HG03045 (cell line): ENCODE results near the gene PUM1.
"Not testable (repeated sequence)": the region's sequence is repeated elsewhere in the genome, so short reads cannot be mapped to it uniquely, and the experiment has no call there.

Experiments
- ATAC-seq: cut with Tn5 transposase; IDR thresholded peaks from one replicate; pipeline ENCODE4 v1.9.1; 2021; ENCODE audit warnings: mild to moderate bottlenecking, moderate library complexity; ENCODE audit not compliant: unreplicated experiment

The PUM1 gene

DNA sequence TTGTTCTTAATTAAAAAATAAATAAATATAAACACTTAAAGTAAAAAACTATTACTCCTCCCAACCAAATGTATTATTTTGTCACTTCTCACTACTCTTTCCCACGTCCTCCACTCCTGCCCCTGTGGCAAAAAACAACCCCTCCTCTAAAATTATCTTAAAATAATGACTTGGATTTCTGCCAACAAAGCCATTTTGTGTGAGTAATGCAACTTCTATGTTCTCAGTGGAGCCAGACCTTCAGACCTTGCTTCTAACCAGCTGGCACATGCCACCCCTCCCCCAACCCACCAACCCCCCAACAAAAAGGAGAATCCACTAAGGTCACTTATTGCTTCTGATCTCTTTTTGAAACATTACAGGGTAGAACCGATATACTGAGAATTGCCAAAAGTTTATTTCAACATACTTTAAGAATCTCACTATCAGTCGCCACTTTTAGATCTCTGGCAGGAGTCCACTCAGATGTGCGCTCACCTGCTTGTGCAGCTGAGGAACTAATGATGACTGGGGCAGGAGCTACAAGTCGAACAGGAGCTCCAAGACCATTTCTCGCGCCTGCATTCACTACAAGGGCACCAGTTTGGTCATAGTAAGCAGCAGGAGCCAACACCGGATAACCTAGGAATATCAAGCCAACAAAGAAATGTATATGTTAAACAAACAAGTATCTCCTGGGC is 98.7 kb downstream of the PUM1 start:
- no peak for ATAC-seq

GRCh38 chr1:30965924-30966599 is 99.5 kb downstream of the PUM1 start:
- ATAC-seq, result no peak

GRCh38 chr1:30964706-30965105 is 100.8 kb downstream of the PUM1 start:
- ATAC-seq, result no peak

GRCh38 chr1:30962609-30963508 is 102.7 kb downstream of the PUM1 start:
- no peak for ATAC-seq

DNA sequence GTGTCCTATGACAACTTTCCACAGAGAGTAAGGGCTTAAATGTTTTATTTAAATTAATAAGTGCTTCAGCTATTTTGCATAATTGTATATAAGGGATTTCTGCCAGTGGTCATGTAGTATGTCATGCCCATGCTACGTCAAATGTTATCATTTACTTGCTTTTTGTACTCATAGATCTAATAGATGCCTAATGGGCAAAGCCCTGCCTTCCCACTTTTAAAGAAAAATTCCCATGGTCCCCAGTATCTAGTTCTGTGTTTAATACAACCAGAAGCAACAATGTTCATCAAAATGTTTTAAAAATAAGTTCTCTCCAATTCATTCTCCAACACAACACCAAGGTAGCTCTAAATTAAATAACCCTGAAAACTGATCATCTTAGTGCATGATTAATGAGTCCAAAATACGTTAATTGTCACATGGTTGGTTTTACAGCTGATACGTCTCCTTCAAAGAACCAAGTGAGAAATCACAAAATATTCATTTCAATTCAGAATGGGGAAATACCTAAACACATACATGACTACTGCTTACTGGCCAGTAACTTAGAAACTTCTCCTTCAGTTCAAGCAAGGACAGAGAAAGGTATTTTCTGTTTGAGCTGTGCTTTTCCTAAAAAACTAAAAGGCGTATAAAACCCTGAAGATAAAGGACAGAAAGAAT is 107.8 kb downstream of the PUM1 start:
- no peak for ATAC-seq

DNA sequence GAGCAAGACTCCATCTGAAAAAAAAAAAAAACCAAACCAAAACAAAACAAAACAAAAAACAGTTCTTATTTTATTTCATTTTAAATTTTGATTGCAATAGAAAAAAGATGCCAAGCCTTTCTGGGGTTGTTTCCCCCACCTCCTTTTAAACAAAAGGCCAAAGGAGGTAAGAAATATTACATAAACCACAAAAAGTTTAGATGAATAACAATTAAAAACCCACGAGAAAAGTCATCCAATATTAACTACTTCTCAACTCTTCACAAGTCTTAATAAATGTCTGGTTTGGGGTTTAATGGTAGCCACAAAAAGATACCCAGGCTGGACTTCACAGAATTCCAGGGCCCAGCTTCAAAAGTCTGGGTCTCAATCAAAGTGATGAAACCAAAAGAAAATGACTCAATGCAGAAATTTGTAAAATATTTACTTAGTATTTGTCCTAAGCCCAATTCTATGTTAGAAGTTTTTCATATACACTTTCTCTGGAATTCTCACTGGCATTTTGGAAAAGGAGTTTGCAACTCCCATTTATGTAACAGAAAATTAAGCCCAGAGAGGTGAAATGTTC is 110.0 kb downstream of the PUM1 start:
- ATAC-seq, result no peak

- ATAC-seq, result no peak
These were observed 111.8 kb downstream of the PUM1 start for GRCh38 chr1:30953685-30954084.

DNA sequence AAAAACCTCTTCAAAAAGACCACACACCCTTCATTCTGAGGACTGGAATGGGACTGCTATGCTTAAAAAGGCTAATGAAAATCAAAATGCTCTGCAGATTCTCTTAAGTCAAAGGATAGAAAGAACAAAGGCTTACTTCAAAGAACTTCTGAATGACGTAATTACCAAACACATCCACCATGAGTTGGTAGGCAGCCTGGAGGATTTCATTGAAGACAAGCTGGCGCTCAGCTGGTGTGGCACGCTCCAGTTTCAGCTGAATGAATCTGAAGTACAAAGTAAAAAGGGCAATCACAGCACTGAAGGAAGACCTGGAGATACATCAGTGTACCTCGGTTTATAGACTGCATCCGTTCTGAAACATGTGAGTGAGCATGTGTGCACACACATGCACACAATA is 113.4 kb downstream of the PUM1 start:
- ATAC-seq, result no peak

DNA sequence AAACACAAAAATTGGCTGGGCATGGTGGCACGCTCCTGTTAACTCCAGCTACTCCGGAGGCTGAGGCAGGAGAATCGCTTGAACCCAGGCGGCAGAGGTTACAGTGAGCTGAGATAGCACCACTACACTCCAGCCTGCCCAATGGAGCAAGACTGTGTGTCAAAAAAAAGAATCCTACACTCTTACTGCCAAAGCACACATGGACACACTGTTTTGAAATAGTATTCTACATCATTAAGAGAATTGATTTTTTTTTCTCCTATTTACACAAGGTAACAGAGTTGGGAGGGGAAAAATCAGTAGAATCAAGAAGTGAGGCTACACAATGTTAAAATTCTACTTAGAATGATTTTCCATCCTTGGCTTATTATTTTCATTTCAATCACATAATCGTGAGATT is 114.8 kb downstream of the PUM1 start:
- no peak for ATAC-seq

DNA sequence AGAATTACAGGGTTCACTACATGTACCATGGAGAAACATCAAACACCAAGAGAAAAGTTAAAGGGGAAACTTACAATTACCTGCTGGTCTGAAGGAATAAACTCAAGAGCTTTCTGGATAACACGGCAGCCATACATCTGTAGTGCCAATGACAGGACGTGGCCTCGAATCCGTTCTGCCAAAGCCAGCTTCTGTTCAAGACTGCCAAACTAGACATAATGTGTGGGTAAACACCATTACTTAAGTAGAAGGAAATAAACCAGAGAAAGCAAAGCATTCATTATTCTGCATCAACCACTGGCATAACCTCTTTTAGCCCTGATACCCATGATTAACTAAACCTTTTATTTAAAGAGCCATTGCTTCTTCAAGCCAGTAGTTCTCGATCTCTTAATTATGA is 115.5 kb downstream of the PUM1 start:
- ATAC-seq, result no peak

DNA sequence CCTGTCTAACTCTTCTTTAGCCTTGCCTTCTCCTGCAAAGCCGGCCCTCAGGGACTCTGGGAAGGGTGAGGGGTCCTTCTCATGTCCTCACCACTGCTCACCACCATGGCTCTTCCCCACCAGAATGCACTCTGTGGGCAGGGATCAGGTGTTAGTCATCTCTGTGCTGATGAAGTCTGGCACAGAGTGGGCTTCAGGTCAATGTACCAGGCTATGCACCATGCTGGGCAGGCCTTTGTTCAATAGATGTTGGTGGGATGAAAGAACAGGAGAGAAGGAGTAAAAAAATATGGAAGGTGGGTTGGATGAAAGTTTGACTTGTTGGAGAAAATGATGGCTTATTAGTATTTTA is 116.1 kb downstream of the PUM1 start:
- ATAC-seq, result not testable (repeated sequence)

DNA sequence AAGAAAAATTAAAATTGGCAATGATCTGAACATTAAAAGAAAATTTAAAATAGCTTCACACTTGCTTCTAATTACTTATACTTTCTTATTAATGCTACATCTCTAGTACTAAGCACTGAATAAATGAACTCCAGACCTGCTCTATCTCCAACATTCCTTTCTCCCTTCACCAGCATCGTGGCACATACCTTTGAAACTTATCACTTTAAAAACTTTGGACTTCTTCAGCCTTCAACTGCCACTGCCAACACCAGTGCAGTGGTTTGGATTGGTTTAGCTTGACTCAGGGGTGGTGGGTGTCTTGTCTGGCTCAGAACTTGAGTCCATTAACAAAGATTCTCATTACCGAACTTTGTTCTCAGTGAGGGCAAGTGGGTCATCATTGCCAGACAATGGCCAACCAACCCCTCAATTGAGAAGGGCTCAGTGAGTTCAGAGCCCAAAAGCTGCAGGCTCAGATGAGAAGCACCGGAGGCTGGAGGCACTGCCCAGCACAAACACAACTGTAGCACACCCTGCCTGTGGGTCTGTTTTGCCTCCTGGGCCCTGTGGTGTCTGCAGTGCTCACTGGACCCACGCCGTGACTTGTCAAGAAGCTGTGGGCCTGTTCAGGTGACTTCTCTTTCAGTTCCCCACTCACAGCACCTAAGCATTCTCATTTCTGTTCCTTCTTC is 116.6 kb downstream of the PUM1 start:
- not testable (repeated sequence) for ATAC-seq

DNA sequence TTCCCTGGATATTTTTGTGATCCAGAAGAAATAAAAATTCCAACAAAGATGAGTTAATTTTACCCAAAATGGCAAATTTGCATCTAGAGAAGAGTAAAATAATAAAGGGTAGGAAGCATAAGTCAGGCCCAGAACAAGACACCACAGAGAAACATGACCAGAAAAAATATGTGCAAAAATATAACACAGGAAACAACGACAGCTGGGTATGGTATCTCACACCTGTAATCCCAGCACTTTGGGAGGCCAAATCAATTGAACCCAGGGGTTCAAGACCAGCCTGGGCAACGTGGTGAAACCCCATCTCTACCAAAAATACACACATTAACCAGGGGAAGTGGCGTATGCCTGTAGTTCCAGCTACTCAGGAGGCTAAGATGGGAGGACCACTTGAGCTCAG is 117.2 kb downstream of the PUM1 start:
- no peak for ATAC-seq

- ATAC-seq, result no peak
These were observed 118.3 kb downstream of the PUM1 start for GRCh38 chr1:30947212-30947611.

GRCh38 chr1:30942326-30942963 is 123.1 kb downstream of the PUM1 start:
- ATAC-seq, result no peak

DNA sequence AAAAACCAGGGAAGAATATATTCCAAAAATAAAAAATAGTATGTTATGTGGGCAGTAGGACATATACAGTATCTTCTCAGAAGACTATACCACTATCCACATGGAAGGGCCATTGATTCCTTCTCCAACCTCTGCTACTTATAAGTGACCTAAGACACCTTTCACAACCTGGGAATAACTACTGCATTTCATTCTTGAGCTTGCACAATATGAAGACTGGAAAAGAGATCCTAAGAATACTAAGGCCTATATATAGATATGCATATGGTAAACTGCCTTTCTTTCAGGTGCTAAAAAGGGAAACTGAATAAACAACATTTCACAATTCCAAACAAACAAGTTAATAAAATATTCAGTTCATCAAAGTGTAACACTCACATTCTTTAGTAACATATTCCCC is 125.0 kb downstream of the PUM1 start:
- ATAC-seq, result no peak

- ATAC-seq, result no peak
These were observed 128.9 kb downstream of the PUM1 start for GRCh38 chr1:30936541-30937171.

GRCh38 chr1:30935758-30936157 is 129.8 kb downstream of the PUM1 start:
- ATAC-seq, result not testable (repeated sequence)

DNA sequence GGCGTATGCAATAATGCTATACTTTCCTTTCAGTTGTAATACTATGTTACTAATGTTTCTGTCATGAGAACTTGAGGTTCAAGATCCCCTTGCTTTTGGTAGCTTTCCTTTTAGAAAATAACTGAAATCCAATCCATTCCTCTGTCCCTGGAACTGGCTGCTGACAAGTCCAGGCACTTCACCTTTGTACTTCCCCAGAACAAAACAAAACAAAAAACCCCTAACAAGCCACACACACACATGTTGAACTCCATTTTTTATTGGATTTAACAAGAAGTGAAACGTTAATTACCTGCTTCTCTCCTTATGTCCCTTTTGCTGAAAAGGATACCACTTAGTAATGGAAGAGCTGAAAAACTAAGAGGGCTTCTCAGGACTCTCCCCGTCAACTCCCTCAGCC is 130.9 kb downstream of the PUM1 start:
- ATAC-seq, result no peak

DNA sequence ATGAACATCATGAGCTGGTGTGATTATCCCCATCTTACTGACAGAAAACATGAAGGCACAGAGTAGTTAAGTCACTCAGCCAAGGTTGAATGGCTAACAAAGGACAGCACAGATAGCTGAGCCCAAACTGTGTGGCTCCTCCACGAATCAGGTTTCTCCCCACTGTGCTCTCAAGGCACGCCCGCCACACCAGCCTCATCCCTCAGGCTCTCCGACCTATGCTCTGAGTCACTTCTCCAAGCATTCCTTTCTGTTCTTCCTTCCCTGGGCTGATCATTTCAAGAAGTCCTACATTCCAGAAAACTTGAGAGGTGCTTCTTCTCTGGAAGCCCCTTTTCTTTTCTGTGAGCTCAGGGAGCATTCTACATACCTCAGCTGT is 131.7 kb downstream of the PUM1 start:
- ATAC-seq, result no peak
